GM12891 (cell line): ENCODE results near the gene SGSH.

Source experiments
- DNase-seq: peaks from one replicate; pipeline ENCODE4 v3.0.0; 2011; ENCODE audit warnings: low spot score; ENCODE audit not compliant: insufficient read length
- FAIRE-seq: peaks from 2 replicates; lab custom pipeline; 2011; peaks lifted over from hg19 to GRCh38; lab: Jason Lieb, UNC
- PAX5 ChIP-seq: IDR thresholded peaks from 2 replicates; pipeline ENCODE4 v1.6.1; 2011; ENCODE audit warnings: low read length, moderate library complexity, mild to moderate bottlenecking; ENCODE audit not compliant: insufficient read depth, severe bottlenecking
- POLR2A ChIP-seq: IDR thresholded peaks from 2 replicates; pipeline ENCODE4 v1.6.1; 2011; ENCODE audit warnings: low read depth, low read length, control low read depth
- POLR2AphosphoS5 ChIP-seq: IDR thresholded peaks from 2 replicates; pipeline ENCODE4 v1.6.1; 2011; ENCODE audit warnings: low read depth, low read length, control low read depth
- POU2F2 ChIP-seq: IDR thresholded peaks from 2 replicates; pipeline ENCODE4 v1.6.1; 2011; ENCODE audit warnings: low read depth, mild to moderate bottlenecking, control low read depth, low read length, moderate library complexity
- SPI1 ChIP-seq: IDR thresholded peaks from 2 replicates; pipeline ENCODE4 v1.6.1; 2011; ENCODE audit warnings: low read depth, low read length, control low read depth
- TAF1 ChIP-seq: IDR thresholded peaks from 2 replicates; pipeline ENCODE4 v1.6.1; 2011; ENCODE audit warnings: low read depth, low read length, control low read depth

Gene SGSH

DNA sequence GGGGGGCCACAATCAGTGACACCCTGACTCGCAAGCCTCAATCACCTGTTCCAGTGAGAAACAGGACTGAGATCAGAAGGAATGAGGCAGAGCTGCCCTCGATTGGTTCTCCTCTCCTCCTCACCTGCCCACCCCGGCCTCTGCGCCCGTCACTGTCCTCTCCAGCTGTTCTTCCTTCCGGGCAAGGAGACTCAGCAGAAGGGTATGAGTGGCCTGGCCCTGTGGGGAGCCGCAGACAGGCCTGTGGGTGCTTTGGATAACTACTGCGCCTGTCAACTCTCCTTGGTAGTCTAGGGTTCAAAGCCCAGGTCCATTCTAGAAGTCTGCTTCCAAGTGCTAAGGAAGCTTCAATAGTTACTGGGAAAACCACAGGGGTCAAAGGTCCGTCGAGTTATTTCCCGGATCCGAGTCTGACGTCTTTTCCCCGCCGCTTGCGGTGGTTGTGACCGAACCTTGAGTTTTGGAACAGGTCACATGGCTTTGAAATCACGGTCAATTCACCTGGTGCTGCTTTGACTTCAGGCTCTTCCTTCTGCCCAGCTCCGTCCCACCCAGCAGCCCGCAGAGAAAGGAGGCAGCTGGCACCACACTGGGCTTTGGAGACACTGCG, 42.0 kb downstream of the SGSH start:
- FAIRE-seq = no peak
- TF ChIP-seq POU2F2 = no peak
- no peak for TF ChIP-seq PAX5
- TF ChIP-seq SPI1 = no peak
- no peak for TF ChIP-seq TAF1
- TF ChIP-seq POLR2A = no peak
- TF ChIP-seq POLR2AphosphoS5 = no peak
- DNase-seq = no peak

DNA sequence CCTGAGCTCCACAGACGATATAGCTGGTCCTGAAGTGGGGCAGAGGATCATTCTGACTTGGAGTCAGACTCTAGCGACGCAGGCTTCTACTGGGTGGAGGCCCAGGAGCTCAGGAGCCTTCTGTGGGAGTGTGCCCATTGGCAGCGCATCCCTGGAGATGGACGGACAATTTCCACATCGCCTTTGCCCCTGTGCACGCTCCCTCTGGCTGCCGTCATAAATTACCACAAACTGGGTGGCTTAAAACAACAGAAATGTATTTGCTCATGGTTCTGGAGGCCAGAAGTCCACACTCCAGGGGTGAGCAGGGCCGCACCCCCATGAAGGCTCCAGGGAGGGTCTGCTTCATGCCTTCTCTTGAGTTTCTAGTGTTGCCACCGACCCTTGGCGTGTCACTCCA, 43.4 kb downstream of the SGSH start:
- FAIRE-seq (no peak), DNase-seq (no peak)
- TF ChIP-seq PAX5 (no peak), POU2F2 (no peak), TAF1 (no peak), POLR2AphosphoS5 (no peak), SPI1 (no peak)

DNA sequence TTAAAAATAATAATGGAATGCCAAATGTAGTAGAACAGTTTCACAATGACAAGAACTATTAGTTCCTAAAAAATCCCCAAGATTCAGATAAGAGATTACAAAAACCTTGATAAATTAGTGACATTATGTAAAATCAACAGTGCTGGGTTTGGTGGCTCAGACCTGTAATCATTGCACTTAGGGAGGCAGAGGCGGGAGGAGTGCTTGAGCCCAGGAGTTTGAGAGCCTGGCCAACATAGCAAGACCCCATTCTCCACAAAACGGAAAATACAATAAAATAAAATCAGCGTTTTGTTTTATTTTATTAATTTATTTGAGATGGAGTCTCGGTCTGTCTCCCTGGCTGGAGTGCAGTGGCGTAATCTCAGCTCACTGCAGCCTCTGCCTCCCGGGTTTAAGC, 46.2 kb downstream of the SGSH start:
- DNase-seq (no peak), FAIRE-seq (no peak)
- no peak for TF ChIP-seq TAF1
- no peak for TF ChIP-seq PAX5
- TF ChIP-seq POLR2AphosphoS5 = no peak
- no peak for TF ChIP-seq POU2F2
- no peak for TF ChIP-seq SPI1
- TF ChIP-seq POLR2A = no peak

DNA sequence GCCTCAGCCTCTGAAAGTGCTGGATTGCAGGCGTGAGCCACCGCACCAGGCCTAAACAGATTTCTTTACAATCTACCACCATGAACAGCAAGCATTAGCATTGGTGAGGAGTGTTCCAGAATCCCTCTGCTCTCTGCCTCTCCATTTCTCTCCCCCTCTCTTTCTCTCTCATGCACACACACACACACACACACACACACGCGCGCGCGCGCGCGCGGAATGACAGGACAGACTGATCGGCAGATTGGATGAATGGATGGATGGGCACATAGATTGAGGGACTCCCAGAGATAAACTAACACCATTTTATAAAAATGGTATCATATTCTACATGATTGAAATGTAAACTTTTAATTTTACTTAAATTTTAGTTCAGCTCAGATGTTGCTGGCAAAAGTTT, 47.0 kb downstream of the SGSH start:
- no peak for TF ChIP-seq PAX5
- TF ChIP-seq POLR2A = no peak
- no peak for TF ChIP-seq TAF1
- no peak for TF ChIP-seq POLR2AphosphoS5
- no peak for TF ChIP-seq POU2F2
- no peak for TF ChIP-seq SPI1
- FAIRE-seq = no peak
- no peak for DNase-seq

DNA sequence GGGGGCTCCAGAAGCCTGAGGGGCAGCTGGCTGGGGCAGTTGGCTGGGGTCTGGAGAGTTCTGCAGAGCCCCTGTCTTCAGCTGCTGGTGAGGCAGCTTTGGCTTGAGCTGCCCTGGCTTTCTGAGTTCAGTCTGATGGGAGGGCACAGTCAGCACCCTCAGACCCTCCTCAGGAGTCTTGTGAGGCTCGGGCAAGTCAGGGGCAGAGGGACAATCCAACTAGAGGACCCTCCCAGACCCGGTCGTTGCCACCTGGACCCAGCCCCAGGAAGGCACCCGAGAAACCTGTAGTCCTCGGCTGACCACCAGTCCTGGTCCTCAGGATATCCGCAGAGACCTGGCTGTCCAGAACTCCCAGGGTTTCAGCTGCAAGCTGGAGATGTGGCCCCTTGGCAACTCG, 48.5 kb downstream of the SGSH start:
- FAIRE-seq = no peak
- no peak for TF ChIP-seq POU2F2
- TF ChIP-seq POLR2A = no peak
- TF ChIP-seq TAF1 = no peak
- TF ChIP-seq POLR2AphosphoS5 = no peak
- no peak for TF ChIP-seq PAX5
- TF ChIP-seq SPI1 = no peak
- no peak for DNase-seq

DNA sequence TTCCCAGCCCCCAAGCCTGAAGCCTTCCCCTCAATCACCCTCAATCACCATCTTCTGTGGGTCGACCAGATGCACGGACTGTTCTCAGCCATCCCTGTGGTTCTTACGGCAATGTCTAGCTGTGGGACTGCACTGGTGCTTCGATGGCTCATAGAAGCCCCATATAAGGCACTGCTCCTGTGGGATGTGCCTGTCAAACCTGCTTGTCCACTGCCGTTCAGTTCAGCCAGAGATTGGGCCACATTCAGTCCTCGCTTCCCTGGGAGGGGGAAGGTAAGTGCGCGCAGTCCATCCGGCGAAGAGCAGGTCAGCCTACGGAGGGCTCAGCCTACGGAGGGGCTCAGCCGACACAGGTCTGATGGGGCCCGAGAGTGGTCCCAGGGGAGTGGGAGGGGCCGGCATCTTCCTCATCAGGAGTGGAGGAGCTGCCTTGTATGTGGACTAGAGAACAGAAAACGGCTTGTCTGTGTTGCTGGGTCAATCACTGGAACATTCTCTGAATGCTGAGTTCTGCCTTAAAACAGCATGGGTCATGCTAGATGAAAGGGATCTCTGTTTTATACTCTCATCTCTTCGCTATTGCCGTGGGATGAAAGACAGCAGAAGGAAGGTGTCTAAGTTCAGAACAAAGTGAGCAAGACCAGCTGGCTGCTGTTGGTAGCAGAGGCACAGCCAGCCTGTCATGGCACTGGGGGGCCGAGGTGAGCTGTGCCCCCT, 50.2 kb downstream of the SGSH start, which contains the start of gene CARD14:
CARD14 (plus strand) TSS at position 247 of the 717 bp plus-strand sequence. CDS start 11,409 bp downstream, outside the sequence.
- FAIRE-seq (no peak), DNase-seq (no peak)
- no peak for TF ChIP-seq POLR2A
- no peak for TF ChIP-seq POU2F2
- TF ChIP-seq PAX5 = no peak
- TF ChIP-seq POLR2AphosphoS5 = no peak
- no peak for TF ChIP-seq TAF1
- no peak for TF ChIP-seq SPI1

DNA sequence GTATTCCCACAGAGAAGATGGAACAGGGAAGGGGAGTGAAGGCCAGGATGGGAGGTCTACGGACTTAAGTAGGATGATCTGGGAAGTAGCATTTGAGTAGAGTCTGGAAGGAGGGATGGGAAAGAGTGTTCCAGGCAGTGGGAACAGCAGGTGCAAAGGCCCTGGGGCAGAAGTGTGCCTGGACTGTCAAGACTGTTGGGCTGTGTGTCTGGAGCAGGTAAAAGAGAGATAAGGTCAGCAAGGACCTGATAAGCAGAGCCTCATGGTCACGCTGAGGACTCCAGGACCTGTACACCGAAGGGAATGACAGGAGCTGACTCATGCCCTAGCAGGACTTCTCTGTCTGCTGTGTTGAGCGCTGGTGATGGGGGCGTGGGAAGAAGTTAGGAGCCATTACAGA, 51.0 kb downstream of the SGSH start:
- no peak for FAIRE-seq
- no peak for DNase-seq
- no peak for TF ChIP-seq TAF1
- no peak for TF ChIP-seq POU2F2
- TF ChIP-seq SPI1 = no peak
- no peak for TF ChIP-seq PAX5
- no peak for TF ChIP-seq POLR2A
- TF ChIP-seq POLR2AphosphoS5 = no peak

DNA sequence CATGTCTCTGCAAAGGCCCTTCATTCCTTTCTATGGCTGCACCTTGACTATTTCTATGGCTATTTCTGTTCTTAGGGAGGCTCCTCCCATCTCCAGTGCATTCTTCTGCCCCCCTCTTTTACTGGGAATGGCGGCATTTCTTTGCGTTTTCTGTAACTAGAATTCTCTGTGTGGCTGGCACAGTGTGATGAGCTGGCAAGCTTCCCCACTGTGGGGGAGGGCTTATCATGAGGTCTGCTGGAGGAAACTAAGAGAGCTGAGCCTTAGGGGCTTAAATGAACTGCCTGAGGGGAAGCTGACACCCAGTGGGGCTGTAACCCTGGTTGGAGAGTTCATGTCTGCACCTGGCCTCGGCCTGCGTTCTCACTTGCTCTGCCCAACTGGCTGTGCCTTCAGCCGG, 51.8 kb downstream of the SGSH start:
- TF ChIP-seq PAX5 (no peak), POU2F2 (no peak), TAF1 (no peak), POLR2A (no peak), SPI1 (no peak), POLR2AphosphoS5 (no peak)
- FAIRE-seq = no peak
- no peak for DNase-seq

DNA sequence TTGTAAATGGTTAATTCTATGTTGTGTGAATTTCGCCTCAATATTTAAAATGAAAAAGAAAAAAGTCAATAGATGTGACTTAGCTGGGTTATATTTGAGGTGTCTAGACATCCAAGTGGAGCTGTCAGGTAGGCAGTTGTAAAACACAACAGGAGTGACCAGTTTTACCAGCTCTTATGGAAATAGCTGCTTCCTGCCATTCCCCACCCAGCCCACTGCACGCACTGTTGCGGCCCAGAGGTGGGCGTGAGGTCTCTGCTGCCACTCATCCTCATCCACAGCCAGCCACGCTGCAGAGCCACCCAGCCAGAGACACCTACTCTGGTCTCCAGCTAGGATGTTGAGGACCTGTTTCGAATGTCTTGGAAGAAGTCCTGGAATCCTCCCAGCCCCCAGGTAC, 53.7 kb downstream of the SGSH start:
- DNase-seq = no peak
- FAIRE-seq = no peak
- no peak for TF ChIP-seq POLR2AphosphoS5
- TF ChIP-seq POU2F2 = no peak
- no peak for TF ChIP-seq TAF1
- TF ChIP-seq SPI1 = no peak
- TF ChIP-seq PAX5 = no peak

DNA sequence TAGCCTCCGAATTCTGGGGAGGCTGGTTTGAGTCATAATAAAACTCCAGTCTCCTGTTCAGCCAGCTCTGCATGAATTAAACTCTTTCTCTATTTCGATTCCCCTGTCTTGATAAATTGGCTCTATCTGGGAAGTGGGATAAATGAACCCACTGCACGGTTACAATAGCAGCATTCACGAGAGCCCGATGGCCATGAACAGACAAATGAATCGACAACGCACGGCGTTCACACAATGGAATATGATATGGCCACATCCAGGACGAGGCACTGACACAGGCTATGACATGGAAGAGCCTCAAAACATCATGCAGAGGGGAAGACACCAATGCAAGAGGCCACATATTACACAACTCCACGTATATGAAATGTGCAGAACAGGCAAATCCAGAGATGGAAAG, 55.9 kb downstream of the SGSH start:
- TF ChIP-seq SPI1 = no peak
- no peak for TF ChIP-seq PAX5
- no peak for TF ChIP-seq POLR2A
- TF ChIP-seq POLR2AphosphoS5 = no peak
- no peak for TF ChIP-seq TAF1
- TF ChIP-seq POU2F2 = no peak
- no peak for FAIRE-seq
- no peak for DNase-seq
